ENCODE data around the gene C6orf47.

C6orf47 gene

DNA sequence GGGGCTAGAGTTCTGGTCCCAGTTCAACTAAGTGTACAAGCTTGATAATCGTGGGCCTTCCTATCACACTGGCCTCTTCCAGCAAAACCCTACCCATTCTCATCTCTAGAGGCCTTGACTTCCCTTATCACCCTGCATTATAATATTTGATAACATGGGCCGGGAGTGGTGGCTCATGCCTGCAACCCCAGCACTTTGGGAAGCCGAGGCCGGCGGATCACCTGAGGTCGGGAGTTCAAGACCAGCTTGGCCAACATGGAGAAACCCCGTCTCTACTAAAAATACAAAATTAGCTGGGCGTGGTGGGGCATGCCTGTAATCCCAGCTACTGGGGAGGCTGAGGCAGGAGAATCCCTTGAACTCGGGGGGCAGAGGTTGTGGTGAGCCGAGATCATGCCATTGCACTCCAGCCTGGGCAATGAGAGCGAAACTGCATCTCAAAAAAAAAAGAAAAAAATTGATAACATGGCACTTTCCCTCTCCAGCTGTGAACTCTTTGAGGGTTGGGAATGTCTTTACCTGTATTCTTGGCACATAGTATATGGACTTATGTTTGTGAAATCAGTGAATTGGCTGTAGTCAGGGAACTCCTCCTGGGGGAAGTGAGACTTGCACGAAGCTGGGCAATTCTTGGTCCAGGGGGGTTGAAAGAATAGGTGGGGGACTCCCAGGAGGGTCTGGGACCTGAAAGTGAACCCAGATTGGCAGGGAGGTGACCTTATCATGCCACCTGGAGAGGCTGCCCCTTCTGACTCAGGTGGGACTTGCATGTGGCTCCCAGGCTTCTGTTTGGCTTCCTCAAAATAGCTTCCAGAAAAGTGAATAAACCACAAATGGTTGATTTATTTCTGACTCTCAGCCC is 915 bp upstream of the C6orf47 start:
- DNase-seq (ENCODE audit: low read depth in 1 of 2, low spot score in 1 of 2): no peak

DNA sequence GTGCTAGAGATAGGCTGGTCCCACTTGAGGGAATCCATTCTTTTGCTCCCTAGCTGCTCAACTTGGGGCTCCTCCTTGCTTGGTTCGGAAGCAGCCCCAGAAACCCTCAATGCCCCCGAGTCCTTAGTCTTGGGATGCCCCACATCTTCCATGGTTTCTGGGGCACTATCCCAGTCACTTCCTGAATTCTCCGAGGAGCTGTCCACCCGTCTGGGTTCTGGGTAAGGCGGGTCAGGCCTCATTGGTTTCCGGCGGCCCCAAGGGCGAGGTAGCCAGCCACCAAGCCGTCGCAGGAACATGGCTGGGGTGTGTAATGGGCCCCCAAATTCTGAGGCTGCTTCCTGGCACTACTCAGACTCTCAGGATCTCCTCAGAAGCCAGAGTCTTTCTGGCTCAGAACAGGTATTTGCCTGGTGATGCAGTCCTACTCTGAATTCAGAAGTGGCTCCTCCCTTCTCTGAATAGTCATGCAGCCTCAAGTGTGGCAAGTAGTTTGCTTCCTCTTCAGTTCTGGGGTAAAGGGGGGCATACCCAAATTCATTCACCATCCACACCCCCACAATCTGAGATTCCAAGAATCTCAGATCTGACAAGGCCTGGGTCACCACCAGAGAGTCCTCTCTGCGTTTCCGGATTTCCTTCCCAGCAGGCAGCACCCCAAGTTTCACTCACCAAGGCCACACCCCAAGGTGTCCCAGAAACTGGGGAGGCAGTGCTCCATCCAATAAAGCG is 763 bp downstream of the C6orf47 start:
- no peak for DNase-seq (ENCODE audit: low read depth in 1 of 2, low spot score in 1 of 2)

DNA sequence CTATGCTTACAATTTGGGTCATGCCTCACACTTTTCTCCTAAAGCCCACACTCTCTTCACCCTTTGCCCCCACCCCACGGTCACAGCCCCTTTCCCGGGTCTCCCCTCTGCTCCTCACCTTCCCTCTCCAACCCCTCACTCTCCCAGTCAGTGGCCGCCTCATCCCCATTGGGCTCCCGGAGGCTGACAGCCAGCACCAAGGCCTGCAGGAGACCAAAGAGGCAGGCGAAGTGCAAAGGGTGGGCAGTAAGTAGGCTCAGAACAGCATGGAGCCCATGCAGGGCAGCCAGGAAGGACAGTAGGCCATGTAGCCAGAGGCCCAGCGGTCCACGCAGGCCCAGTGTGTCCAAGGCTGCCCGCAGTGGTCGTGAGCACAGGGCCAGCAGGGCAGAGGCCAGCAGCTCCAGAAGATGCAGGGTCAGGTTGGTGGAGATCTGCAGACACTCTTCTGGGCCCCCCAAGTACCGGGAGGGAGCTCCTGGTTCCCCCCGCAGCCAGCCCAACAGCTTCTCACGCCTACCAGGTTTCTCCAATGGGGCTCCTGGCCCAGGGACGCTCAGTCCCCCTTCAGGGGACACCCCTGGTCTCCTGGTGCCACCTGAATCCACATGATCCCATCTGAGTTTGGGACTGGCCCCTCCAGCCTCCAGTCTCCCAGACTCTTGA is 1.5 kb downstream of the C6orf47 start:
- DNase-seq (ENCODE audit: low read depth in 1 of 2, low spot score in 1 of 2): no peak

DNA sequence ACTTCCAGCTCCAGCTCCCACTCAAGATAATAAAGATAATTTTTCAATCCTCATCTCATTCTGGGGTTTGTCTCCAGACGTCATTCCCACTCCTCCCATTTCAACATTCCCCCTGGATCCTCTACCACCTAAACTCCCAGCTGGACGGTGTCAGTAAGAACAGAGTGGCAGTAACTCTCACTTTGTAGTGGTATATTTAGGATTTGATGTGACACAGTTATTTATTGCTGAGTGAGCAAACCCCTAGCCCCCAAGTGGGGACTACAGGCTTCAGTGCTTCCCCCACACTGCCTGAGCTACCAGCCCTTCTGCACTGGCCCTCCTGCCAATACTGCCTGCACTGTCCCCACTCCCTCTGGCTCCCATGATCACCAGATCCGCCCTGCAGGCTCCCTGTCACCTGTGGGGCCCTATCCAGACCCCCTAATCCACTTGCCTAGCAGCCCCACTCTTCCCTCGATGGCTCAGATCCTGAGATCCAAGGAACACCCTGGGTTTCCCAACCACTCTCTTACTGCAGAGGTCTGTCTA is 2.4 kb downstream of the C6orf47 start:
- no peak for DNase-seq (ENCODE audit: low read depth in 1 of 2, low spot score in 1 of 2)

DNA sequence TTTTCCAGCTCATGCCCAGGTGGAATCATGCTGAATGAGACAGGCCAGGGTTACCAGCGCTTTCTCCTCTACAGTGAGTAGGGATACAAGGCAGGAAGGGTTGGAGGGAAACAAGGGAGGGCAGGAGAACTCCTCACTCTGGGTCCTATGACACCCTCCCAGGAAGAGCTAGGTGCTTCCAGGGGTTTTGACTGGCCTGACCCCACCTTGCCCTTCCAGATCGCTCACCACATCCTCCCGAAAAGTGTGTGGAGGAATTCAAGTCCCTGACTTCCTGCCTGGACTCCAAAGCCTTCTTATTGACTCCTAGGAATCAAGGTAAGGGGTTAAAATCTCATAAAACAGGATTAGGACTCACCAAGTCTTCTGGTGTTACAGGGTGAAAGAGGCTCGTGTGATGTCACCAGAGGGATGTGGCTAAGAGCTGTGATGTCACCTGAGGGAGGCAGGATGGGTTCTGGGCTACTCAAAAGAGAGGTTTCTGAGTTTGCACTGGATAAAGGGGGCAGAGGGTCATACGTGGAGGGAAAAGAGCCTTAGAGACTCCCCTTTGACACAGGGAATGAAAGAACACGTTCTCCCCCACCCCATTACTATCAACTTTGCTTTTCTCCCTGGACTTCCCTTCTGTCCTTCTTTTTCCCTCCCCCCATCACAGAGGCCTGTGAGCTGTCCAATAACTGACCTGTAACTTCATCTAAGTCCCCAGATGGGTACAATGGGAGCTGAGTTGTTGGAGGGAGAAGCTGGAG is 3.0 kb downstream of the C6orf47 start:
- DNase-seq (ENCODE audit: low read depth in 1 of 2, low spot score in 1 of 2): no peak

DNA sequence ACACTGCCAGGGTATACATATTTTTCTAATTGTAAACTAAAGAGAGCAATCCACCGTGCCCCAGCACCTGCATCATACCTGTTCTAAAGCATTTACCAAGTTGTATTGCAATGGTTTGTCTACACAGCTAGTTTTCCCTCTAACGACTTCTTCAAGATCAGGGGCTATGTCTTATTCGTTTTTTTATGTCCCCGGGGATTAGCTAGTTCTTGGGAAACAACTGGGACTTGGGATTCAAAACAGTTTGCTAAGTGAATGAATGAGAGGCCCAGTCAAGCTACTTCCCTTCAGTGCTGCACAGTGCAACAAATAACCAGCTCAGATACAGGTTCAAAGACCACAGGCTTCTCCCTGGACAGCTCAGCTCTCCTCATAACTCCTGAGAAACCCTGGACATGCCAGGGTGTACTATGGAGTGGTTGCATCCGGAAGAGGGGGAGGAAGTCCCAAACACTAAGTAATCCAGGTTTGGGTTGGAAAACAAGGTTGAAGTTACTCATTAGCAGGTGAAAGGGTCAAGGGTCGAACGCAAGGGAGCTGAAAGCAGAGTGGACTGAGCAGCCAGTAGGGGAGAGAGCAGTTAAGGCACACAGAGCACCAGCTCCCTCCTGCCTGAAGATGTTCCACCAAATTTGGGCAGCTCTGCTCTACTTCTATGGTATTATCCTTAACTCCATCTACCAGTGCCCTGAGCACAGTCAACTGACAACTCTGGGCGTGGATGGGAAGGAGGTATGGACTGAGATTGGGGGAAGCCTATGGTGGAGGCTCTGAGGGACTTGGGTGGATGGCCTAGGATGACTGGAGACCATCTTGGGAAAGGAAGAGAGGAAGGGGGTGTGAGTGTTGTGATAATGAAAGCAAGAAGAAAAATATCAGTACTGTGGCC is 5.0 kb downstream of the C6orf47 start, which contains the start of gene APOM:
APOM (plus strand) TSS at position 546 of the 889 bp plus-strand sequence; CDS start at position 619, 73 bp downstream.
- no peak for DNase-seq (ENCODE audit: low read depth in 1 of 2, low spot score in 1 of 2)

DNA sequence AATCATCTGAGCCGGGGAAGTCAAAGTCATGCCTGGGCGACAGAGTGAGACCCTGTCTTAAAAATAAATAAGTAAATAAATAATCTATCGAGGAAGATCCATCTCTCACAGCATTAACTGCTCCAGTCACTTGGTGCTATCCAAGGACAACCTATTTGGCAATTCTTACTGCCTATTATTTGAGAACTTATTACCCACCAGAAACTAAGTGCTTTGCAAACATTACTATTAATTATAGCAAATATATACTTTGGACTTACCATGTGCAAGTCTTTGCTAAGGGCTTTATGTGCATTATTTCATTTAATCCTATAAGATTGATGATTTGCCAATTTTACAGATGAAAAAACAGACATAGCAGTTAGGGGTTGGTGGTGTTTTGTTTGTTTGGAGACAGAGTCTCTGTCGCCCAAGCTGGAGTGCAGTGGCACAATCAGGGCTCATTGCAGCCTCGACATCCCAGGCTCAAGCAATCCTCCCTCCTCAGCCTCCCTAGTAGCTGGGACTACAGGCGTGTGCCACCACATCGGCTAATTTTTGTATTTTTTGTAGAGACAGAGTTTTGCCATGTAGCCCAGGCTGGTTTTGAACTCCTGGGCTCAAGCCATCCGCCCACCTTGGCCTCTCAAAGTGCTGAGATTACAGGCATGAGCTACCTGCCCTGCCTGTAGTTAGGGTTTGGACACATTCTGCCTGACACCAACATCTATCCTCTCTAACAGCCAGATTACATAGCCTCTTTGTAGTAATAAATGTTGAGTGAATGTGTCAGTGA is 5.8 kb downstream of the C6orf47 start:
- DNase-seq (ENCODE audit: low read depth in 1 of 2, low spot score in 1 of 2): no peak

DNA sequence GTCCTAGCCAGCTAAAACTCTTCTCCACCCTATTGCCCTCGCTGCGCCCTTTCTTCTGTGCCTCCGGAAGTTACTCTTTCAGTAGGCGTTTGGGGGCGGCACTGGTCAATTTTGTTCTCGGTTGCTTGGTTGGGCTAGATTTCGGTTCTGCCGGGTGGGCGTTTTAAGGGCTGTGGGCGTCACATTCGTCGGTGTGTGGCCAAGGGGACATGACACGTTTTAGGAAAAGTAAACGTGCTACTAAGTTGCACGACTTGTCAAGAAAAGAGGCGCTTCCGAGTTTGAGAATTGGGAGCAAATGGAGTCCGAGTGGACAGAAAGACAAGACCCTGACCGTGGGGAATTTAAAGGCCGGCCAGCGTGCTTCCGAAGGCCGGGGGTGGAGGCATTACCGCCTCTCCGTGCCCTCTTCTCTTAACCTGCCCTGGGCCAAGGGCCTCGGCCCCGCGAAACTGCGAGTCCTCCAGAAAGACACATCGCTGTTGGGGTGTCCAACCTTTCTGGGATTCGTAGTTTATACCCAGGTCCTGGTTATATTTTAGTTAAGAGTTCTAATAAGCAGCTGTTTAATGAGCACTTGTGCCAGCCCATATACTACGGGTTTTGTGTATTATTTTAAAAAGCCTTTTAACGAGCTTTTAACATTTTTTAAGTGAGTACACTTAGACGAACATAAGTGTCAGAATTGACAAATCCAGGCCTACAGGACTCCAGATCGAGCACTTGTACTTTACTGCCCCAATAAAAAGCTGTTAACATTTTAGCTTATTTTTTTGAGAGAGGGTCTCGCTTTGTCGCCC is 7.5 kb downstream of the C6orf47 start:
- peak in 1 of 2 donors; percentile 80 for DNase-seq (ENCODE audit: low read depth in 1 of 2, low spot score in 1 of 2)

DNA sequence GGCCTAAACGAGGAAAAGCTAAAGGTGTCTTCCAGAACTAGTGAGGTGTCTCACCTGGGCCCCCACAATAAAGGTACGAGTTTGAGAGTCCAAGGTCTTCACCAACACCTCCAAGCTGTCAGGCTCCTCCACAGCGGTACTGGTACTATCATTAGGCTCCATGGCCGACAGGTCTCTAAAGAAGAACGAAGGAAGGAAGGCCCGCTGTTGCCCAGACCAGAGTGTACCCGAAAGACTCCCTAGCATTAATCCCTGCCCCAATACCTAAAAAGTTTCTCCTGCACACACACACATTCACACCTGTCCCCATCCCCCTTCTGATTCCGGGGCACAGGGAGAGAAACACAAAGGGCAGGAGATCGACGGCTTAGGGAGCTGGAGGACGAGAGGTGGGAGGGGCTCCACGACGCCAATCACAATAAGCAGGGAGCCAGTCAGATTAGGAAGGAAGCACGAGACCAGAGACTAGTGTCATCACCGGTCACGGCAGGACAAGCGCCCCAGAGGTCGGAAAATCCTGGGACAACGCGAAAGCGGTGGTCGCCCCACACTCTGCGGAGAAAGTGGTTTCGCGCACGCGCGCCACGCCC is 8.9 kb downstream of the C6orf47 start:
- no peak for DNase-seq (ENCODE audit: low read depth in 1 of 2, low spot score in 1 of 2)

DNA sequence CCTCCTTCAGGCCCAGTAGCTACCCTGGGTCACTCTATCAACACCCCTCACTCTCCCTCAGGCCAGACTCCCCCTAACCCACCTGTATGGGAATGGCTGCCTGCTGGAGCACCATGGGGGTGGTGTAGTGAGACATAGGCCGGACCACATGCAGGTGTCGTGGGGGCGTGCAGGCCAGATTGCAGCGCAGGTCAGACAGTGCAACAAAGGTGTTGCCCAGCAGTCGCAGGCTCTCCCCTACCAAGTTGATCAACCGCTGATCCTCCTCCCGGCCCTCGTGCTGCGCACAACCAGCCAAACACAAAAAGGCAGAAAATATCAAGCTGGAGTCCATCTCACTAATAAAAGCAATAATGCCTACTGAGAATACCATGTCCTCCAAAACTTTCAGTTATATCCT is 15.3 kb downstream of the C6orf47 start:
- no peak for DNase-seq (ENCODE audit: low read depth in 1 of 2, low spot score in 1 of 2)

DNA sequence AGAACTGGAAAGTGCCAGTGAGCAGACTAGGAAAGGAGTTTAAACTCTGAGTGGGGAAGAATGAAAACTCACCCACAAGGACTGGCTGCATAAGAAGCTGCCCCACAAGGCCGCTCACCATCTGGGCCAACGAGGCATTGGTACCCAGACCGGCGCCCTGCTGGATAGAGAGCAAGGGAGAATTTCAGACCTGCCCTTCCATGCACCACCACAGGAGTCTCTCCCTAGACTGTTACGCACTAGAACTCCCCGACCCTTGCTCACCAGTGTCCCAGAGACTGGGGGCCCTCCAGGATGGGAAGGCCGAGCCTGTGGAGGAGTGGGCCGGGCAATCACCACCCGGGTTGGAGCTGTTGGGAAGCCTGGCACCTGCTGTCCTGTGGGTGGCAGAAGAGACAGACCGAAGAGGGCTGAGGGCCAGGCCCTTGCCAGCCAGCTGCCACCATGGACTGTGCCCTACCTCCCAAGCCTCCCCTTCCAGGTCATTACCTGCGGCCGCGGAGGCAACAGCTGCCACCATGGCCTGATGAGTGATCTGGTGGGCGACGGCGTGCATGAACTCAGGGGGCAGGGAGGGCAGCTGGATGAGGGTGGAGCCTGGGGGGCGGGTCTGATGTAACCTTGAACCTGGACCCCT is 16.6 kb downstream of the C6orf47 start:
- no peak for DNase-seq (ENCODE audit: low read depth in 1 of 2, low spot score in 1 of 2)

DNA sequence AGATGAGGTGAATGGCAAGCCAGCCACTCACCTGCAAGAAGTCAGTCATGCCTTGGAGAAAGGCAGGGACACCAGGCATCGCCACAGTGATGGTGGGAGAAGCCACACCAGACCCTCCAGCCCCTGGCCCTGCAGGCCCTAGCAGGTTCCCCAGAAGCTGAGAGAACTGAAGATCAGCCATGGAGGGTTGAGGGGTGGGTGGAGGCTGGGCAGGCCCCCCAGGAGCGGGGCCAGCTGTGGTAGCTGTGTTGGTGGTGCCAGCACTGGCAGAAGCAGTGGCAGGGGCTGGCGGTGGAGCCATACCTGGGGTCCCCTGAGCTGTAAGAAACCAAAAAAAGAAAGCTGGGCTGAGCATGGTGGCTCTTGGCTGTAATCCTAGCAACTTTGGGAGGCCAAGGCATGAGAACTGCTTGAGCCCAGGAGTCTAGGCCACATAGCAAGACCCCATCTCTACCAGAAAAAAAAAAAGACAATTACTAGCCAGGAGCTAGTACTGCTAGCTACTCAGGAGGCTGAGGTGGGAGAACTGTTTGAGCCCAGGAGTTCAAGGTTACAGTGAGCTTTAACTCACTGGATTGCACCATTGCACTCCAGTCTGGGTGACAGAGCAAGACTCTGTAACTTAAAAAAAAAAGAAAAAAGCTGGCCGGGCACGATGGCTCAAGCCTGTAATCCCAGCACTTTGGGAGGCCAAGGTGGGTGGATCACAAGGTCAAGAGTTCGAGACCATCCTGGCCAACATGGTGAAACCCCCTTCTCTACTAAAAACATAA is 17.6 kb downstream of the C6orf47 start:
- no peak for DNase-seq (ENCODE audit: low read depth in 1 of 2, low spot score in 1 of 2)

DNA sequence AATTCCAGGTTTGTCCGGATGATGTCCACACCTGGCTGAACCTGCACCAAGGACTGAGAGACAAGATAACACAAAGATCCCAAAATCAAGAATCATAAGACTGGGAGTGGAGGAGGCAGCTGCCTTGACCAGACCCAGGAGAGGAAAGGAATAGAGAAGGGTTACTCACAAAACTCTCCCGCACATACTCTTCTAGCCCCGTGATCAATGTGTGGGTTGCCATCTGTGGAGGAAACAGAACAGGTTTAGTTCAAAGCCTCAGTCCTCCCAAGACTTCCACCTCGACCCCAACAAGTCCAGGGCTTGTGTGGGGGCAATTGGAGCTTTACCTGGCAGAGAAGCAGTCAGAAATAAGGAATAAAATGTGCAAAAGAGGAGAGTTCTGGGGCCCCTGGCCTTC is 19.2 kb downstream of the C6orf47 start:
- DNase-seq (ENCODE audit: low read depth in 1 of 2, low spot score in 1 of 2): no peak

DNA sequence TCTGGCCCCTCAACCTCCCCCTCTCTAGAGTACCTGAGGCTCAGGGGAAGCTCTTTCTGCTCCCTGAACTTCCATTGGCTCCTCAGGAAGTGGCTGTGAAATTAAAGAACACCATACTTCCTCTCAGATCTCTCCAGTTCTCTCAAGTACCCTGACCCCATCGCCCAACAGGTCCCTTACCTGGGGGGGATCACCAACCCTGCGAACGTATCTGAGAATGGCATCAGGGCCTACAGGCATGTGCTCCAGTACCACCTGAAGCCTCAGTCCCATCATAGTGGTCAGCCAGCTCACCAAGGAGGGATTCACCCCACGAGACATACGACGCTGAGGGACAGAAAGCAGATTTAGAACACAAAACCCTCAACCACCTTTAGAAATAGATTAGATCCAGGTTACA is 20.0 kb downstream of the C6orf47 start:
- no peak for DNase-seq (ENCODE audit: low read depth in 1 of 2, low spot score in 1 of 2)

DNA sequence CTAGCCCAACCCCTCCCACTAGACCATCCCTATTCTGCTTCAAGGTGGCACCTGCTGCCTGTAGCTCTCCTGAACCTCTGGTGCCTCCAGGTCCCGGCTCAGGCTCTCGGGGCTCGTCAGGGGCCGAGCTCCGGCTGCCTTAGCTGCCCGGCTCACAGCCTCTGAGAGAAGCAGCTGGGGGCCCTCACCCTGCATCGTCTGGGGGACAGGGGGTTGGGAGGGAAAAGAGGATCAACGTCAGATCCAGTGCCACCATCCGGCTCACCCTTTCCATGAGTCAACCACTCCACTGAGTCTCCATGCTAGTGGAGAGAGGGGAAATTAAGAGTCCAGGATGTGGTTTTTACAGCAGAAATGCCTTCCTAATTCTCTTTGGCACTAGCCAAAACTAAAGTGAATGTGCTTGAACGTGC is 21.1 kb downstream of the C6orf47 start:
- no peak for DNase-seq (ENCODE audit: low read depth in 1 of 2, low spot score in 1 of 2)

DNA sequence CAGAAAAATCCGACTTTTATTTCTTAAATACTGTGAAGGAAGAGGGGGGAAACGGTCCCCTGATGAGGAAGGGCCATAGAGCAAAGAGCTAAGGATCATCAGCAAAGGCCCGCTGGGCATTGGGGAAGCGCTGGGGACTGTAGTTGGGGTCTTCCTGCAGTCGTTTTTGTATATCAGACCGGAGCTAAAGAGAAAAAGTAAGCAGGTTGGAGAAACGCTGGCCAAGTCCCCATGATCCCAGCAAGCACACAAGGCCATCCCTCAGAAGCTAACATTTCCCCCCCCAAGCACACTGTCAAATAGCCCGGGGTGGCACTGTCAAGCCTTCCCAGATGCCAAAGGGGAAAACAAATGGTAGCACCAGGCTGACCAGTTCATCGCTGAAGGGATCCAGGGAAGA is 21.5 kb downstream of the C6orf47 start:
- no peak for DNase-seq (ENCODE audit: low read depth in 1 of 2, low spot score in 1 of 2)
